GM12878 (cell line): Measurements from ENCODE around the gene RIMBP2.

Experiments
- FOXM1 ChIP-seq: IDR thresholded peaks from 2 replicates; pipeline ENCODE4 v1.6.1; 2012; ENCODE audit warnings: low read depth, mild to moderate bottlenecking, inconsistent platforms, low read length, moderate library complexity
- POLR2A ChIP-seq: IDR thresholded peaks from 2 replicates; pipeline ENCODE4 v1.6.1; 2011; ENCODE audit warnings: low read depth, mild to moderate bottlenecking, low read length
- RFX5 ChIP-seq: IDR thresholded peaks from 2 replicates; pipeline ENCODE4 v1.6.1; 2011; ENCODE audit warnings: low read depth, low read length, improper control_type of control experiment
- SIX5 ChIP-seq: IDR thresholded peaks from 2 replicates; pipeline ENCODE4 v1.6.1; 2011; ENCODE audit warnings: mild to moderate bottlenecking, low read depth, low read length, moderate library complexity; ENCODE audit not compliant: severe bottlenecking
- WRNIP1 ChIP-seq: IDR thresholded peaks from 2 replicates; pipeline ENCODE4 v1.6.1; 2011; ENCODE audit warnings: low read depth, low read length, improper control_type of control experiment, borderline replicate concordance
- TF ChIP-seq, protein P1 (sequence below): IDR thresholded peaks from 2 replicates; pipeline ENCODE4 v1.6.1; 2012; ENCODE audit warnings: low read depth, low read length, improper control_type of control experiment
- TF ChIP-seq, protein P2 (sequence below), 3 experiments: IDR thresholded peaks in 2 of 3; conservative IDR thresholded peaks in 1 of 3; 2 replicates each; pipeline ENCODE4 v1.5.1; 2011; ENCODE audit warnings: low read depth in 3 of 3, low read length in 3 of 3, mild to moderate bottlenecking in 3 of 3, control low read depth in 2 of 3, moderate library complexity in 2 of 3, inconsistent platforms in 1 of 3, mixed read lengths in 1 of 3; ENCODE audit not compliant: control insufficient read depth in 2 of 3, insufficient read depth in 1 of 3; ENCODE audit errors: extremely low read depth in 1 of 3

DNA sequence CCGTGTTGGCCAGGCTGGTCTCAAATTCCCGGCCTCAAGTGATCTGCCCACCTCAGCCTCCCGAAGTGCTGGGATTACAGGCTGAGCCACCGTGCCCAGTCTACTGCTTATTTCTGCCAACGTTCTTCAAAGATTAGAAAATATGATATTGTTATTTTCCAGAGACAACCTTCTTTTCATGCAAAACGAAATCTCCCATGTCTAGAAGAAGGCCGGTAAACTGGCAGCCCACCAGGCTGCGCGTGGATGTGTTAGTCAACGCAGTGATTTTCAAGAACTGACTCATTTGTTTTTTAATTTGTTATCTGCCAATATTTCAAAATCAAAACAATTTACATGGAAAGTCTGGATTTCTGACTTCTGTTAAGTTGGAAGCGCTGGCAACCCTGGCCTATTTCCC, 169.6 kb downstream of the RIMBP2 start:
- TF ChIP-seq SIX5, result no peak
- no peak for TF ChIP-seq POLR2A
- TF ChIP-seq, protein P1, sequence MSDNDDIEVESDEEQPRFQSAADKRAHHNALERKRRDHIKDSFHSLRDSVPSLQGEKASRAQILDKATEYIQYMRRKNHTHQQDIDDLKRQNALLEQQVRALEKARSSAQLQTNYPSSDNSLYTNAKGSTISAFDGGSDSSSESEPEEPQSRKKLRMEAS, result no peak
- TF ChIP-seq WRNIP1, result no peak
- TF ChIP-seq FOXM1, result no peak
- TF ChIP-seq, protein P2, sequence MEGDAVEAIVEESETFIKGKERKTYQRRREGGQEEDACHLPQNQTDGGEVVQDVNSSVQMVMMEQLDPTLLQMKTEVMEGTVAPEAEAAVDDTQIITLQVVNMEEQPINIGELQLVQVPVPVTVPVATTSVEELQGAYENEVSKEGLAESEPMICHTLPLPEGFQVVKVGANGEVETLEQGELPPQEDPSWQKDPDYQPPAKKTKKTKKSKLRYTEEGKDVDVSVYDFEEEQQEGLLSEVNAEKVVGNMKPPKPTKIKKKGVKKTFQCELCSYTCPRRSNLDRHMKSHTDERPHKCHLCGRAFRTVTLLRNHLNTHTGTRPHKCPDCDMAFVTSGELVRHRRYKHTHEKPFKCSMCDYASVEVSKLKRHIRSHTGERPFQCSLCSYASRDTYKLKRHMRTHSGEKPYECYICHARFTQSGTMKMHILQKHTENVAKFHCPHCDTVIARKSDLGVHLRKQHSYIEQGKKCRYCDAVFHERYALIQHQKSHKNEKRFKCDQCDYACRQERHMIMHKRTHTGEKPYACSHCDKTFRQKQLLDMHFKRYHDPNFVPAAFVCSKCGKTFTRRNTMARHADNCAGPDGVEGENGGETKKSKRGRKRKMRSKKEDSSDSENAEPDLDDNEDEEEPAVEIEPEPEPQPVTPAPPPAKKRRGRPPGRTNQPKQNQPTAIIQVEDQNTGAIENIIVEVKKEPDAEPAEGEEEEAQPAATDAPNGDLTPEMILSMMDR (IDR thresholded peaks at IDR 0.05 in 2 of 3, conservative IDR thresholded peaks at IDR 0.05 in 1 of 3; ENCODE audit: control insufficient read depth in 2 of 3, extremely low read depth in 1 of 3, insufficient read depth in 1 of 3, low read depth in 3 of 3, low read length in 3 of 3), result no peak
- no peak for TF ChIP-seq RFX5
